IMR-90 (cell line): ENCODE data around the gene PNMA8B. TPM values are rescaled to one million over a fixed set of nuclear protein-coding genes. Genes with fewer than 3 reads are reported as not detected.

Source experiments
- ATAC-seq: fragments of 200-7000 bp; cut with Tn5 transposase; 2 replicates; pipeline ENCODE4 v1.9.1; 2020; ENCODE audit warnings: low read depth, mild to moderate bottlenecking, moderate library complexity
- BruUV-seq: library from RNA; stranded (reverse); fragments of 400-500 nt; replicated peaks from 2 replicates; lab custom pipeline; 2021; lab: Mats Ljungman, UMichigan
- CTCF ChIA-PET: fragments of 300-600 bp; formaldehyde crosslinking; extraction: SDS; loops from one replicate; lab custom pipeline; 2021; ENCODE audit warnings: antibody characterized with exemption; lab: Yijun Ruan, JAX
- POLR2A ChIA-PET: fragments of 300-600 bp; sonication (Branson Sonifier 250); formaldehyde crosslinking; loops from one replicate; lab custom pipeline; 2022; ENCODE audit warnings: antibody characterized with exemption; ENCODE audit not compliant: unreplicated experiment; lab: Charles Lee
- DNase-seq: peaks from one replicate; pipeline ENCODE4 v3.0.0; 2013
- H2AFZ ChIP-seq: replicated peaks from 2 replicates; pipeline ENCODE3; 2013; ENCODE audit warnings: low read length, mild to moderate bottlenecking; ENCODE audit not compliant: poor library complexity
- H2AK5ac ChIP-seq: 2 replicates; pipeline ENCODE4 v1.6.1; 2013; ENCODE audit warnings: low read depth, low read length, inconsistent platforms
- H2AK9ac ChIP-seq: replicated peaks from 2 replicates; pipeline ENCODE3; 2013; ENCODE audit warnings: mild to moderate bottlenecking, low read depth, low read length, moderate library complexity; ENCODE audit not compliant: poor library complexity
- H2BK120ac ChIP-seq: 2 replicates; pipeline ENCODE4 v1.6.1; 2013; ENCODE audit warnings: low read depth, low read length, inconsistent platforms
- H2BK15ac ChIP-seq: 3 replicates; pipeline ENCODE4 v1.6.1; 2013; ENCODE audit warnings: low read depth, low read length, inconsistent platforms
- H2BK20ac ChIP-seq: 2 replicates; pipeline ENCODE4 v1.6.1; 2013; ENCODE audit warnings: low read depth, mild to moderate bottlenecking, inconsistent platforms, low read length, moderate library complexity
- H2BK5ac ChIP-seq: 2 replicates; pipeline ENCODE4 v1.6.1; 2013; ENCODE audit warnings: mild to moderate bottlenecking, low read depth, low read length, inconsistent platforms; ENCODE audit not compliant: poor library complexity, severe bottlenecking
- H3K14ac ChIP-seq: replicated peaks from 2 replicates; pipeline ENCODE4 v1.6.1; 2013; ENCODE audit warnings: low read depth, low read length, inconsistent platforms
- H3K18ac ChIP-seq: 2 replicates; pipeline ENCODE4 v1.6.1; 2013; ENCODE audit warnings: low read depth, low read length, control low read depth
- H3K23ac ChIP-seq: 2 replicates; pipeline ENCODE4 v1.6.1; 2013; ENCODE audit warnings: low read depth, low read length, inconsistent platforms
- H3K27ac ChIP-seq: 2 replicates; pipeline ENCODE4 v1.5.1; 2013; ENCODE audit warnings: mild to moderate bottlenecking, control low read depth, low read length; ENCODE audit not compliant: insufficient read depth
- H3K27me3 ChIP-seq: 2 replicates; pipeline ENCODE4 v1.6.1; 2013; ENCODE audit warnings: low read length; ENCODE audit not compliant: control insufficient read depth, insufficient read depth
- H3K36me3 ChIP-seq: 2 replicates; pipeline ENCODE4 v1.6.1; 2013; ENCODE audit warnings: low read length, mixed read lengths; ENCODE audit not compliant: control insufficient read depth, insufficient read depth
- H3K4ac ChIP-seq: 2 replicates; pipeline ENCODE4 v1.6.1; 2013; ENCODE audit warnings: low read depth, low read length, inconsistent platforms
- H3K4me1 ChIP-seq: 2 replicates; pipeline ENCODE4 v1.6.1; 2013; ENCODE audit warnings: low read length, mixed read lengths; ENCODE audit not compliant: control insufficient read depth, insufficient read depth
- H3K4me2 ChIP-seq: 2 replicates; pipeline ENCODE4 v1.6.1; 2013; ENCODE audit warnings: low read depth, mild to moderate bottlenecking, control low read depth, low read length, moderate library complexity
- H3K4me3 ChIP-seq: 2 replicates; pipeline ENCODE4 v1.5.1; 2013; ENCODE audit warnings: low read depth, mild to moderate bottlenecking, control low read depth, low read length, moderate library complexity; ENCODE audit not compliant: insufficient read depth
- H3K56ac ChIP-seq: 2 replicates; pipeline ENCODE4 v1.6.1; 2013; ENCODE audit warnings: low read length, inconsistent platforms; ENCODE audit not compliant: insufficient read depth; ENCODE audit errors: extremely low read depth
- H3K79me1 ChIP-seq, 2 experiments: 2 replicates each; pipeline ENCODE4 v1.6.1; 2013; ENCODE audit warnings: low read length in 2 of 2, inconsistent platforms in 1 of 2, low read depth in 1 of 2
- H3K9ac ChIP-seq: 2 replicates; pipeline ENCODE4 v1.6.1; 2013; ENCODE audit warnings: low read depth, low read length, control low read depth
- H3K9me1 ChIP-seq: 2 replicates; pipeline ENCODE4 v1.6.1; 2013; ENCODE audit warnings: low read length, inconsistent platforms; ENCODE audit not compliant: insufficient read depth
- H3K9me3 ChIP-seq: 2 replicates; pipeline ENCODE4 v1.6.1; 2013; ENCODE audit warnings: low read length; ENCODE audit not compliant: control insufficient read depth, insufficient read depth
- H4K20me1 ChIP-seq: 2 replicates; pipeline ENCODE4 v1.6.1; 2013; ENCODE audit warnings: low read length, inconsistent platforms; ENCODE audit not compliant: insufficient read depth
- H4K5ac ChIP-seq: 2 replicates; pipeline ENCODE4 v1.6.1; 2013; ENCODE audit warnings: mild to moderate bottlenecking, low read depth, low read length, control low read depth
- H4K8ac ChIP-seq, 2 experiments: 2 replicates each; pipeline ENCODE4 v1.6.1; 2013; ENCODE audit warnings: low read depth in 2 of 2, low read length in 2 of 2, control low read depth in 1 of 2, inconsistent platforms in 1 of 2
- H4K91ac ChIP-seq: 2 replicates; pipeline ENCODE4 v1.6.1; 2013; ENCODE audit warnings: low read depth, low read length, inconsistent platforms; ENCODE audit not compliant: insufficient read depth
- BHLHE40 ChIP-seq: fragments of 150-350 bp; IDR thresholded peaks from 2 replicates; pipeline ENCODE4 v1.6.1; 2016; ENCODE audit warnings: mild to moderate bottlenecking, low read depth, low read length
- CEBPB ChIP-seq: IDR thresholded peaks from 2 replicates; pipeline ENCODE4 v1.6.1; 2012; ENCODE audit warnings: low read depth, low read length, improper control_type of control experiment
- CHD1 ChIP-seq: IDR thresholded peaks from 2 replicates; pipeline ENCODE4 v1.6.1; 2012; ENCODE audit warnings: low read depth, low read length, improper control_type of control experiment
- CTCF ChIP-seq: conservative IDR thresholded peaks from 2 replicates; pipeline ENCODE4 v1.5.1; 2012; ENCODE audit warnings: mild to moderate bottlenecking, low read depth, low read length, improper control_type of control experiment
- FOS ChIP-seq: fragments of 150-350 bp; IDR thresholded peaks from 2 replicates; pipeline ENCODE4 v1.6.1; 2016; ENCODE audit warnings: low read depth, low read length
- MAFK ChIP-seq: IDR thresholded peaks from 2 replicates; pipeline ENCODE4 v1.6.1; 2012; ENCODE audit warnings: low read depth, low read length, improper control_type of control experiment
- MAZ ChIP-seq: IDR thresholded peaks from 2 replicates; pipeline ENCODE4 v1.6.1; 2012; ENCODE audit warnings: low read depth, mild to moderate bottlenecking, low read length, improper control_type of control experiment, moderate library complexity, borderline replicate concordance
- MXI1 ChIP-seq: IDR thresholded peaks from 2 replicates; pipeline ENCODE4 v1.6.1; 2012; ENCODE audit warnings: low read depth, mild to moderate bottlenecking, low read length, moderate library complexity, borderline replicate concordance
- NFE2L2 ChIP-seq: fragments of 150-350 bp; IDR thresholded peaks from 2 replicates; pipeline ENCODE4 v1.6.1; 2016; ENCODE audit warnings: low read depth, mild to moderate bottlenecking, low read length
- POLR2A ChIP-seq: IDR thresholded peaks from 2 replicates; pipeline ENCODE4 v1.6.1; 2012; ENCODE audit warnings: mild to moderate bottlenecking, low read depth, low read length
- RAD21 ChIP-seq: IDR thresholded peaks from 2 replicates; pipeline ENCODE4 v1.6.1; 2012; ENCODE audit warnings: low read length, improper control_type of control experiment
- RCOR1 ChIP-seq: IDR thresholded peaks from 2 replicates; pipeline ENCODE4 v1.6.1; 2012; ENCODE audit warnings: mild to moderate bottlenecking, low read length, improper control_type of control experiment; ENCODE audit not compliant: insufficient replicate concordance
- RFX5 ChIP-seq: IDR thresholded peaks from 2 replicates; pipeline ENCODE4 v1.8.0; 2012; ENCODE audit warnings: low read depth, mild to moderate bottlenecking, low read length, moderate library complexity
- SMC3 ChIP-seq: fragments of 150-350 bp; IDR thresholded peaks from 2 replicates; pipeline ENCODE4 v1.6.1; 2016; ENCODE audit warnings: low read depth, mild to moderate bottlenecking, antibody characterized with exemption, low read length, moderate library complexity
- USF2 ChIP-seq: fragments of 150-350 bp; IDR thresholded peaks from 2 replicates; pipeline ENCODE4 v1.6.1; 2017; ENCODE audit warnings: mild to moderate bottlenecking, antibody characterized with exemption, low read length, low read depth
- WGBS, 2 experiments: methylation state at CpG; one replicate each; pipeline versions ENCODE4 v1.1.5 to v1.1.7; 2013; ENCODE audit warnings: missing lambda C conversion rate in 2 of 2; ENCODE audit not compliant: insufficient read length in 1 of 2; ENCODE audit errors: extremely low coverage in 2 of 2; 5-methylcytosine and 5-hydroxymethylcytosine counted together
- dilution Hi-C: fragments of 300-500 bp; cut with HindIII; formaldehyde crosslinking; loops from one replicate; pipeline ENCODE4 v1.14.3; 2018; ENCODE audit warnings: low sequenced_read_pairs; ENCODE audit not compliant: unreplicated experiment
- in situ Hi-C: fragments of 300-500 bp; cut with MboI; formaldehyde crosslinking; loops from 3 replicates; pipeline ENCODE4 v1.14.3; 2019; ENCODE audit warnings: low sequenced_read_pairs, inconsistent platforms, mixed read lengths
- intact Hi-C: fragments of 100-400 bp; cut with micrococcal nuclease; formaldehyde crosslinking; loops from 2 replicates; pipeline ENCODE4 v1.10.0; 2022
- polyA plus RNA-seq, 3 experiments: library from polyadenylated mRNA; depleted of rRNA; stranded (reverse); fragments of >200 nt; gene quantifications; 2 replicates each; pipeline ENCODE4 v1.2.3, GENCODE V29; 2012; ENCODE audit warnings: low replicate concordance in 1 of 3
- total RNA-seq: library from RNA; depleted of rRNA; stranded (reverse); fragments of >200 nt; gene quantifications from 2 replicates; pipeline ENCODE4 v1.2.3, GENCODE V29; 2012

PNMA8B gene
- total and polyA plus RNA-seq, 2 of the 4 experiments (the other 2 are of a cell fraction): 0.12 to 0.18 TPM

DNA sequence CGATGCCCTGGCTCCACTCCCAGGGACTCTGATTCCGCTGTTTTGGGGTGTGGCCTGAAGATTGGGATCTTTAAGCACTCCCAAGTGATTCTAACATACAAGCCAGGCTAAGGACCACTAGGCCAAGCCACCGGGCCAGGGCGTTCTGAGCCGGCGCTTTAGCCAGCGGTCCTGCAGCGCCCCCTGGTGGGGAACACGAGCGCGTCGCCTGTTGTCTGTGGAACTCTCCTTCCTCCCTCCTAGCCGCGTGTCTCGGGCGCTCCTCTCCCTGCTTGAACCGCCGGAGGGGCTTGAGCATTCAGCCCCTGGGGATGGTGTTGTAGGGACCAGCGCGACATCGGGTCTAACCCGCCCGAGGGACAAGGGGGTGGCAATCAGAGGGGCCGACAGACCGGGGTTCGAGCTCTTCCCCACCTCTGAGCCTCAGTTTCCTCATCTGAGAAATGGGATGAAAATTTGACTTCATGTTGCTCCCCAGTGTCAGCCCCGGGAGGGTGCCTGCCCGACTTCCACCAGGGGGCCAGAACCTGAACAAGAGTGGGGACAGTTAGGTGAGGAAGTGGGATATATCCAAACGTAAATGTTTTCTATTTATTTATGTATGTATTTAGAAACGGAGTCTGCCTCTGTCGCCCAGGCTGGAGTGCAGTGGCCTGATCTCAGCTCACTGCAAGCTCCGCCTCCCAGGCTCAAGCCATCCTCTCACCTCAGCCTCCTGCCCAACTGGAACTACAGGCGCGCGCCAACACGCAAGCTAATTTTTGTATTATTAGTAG, 18.0 kb upstream of the PNMA8B start (continued):
- no peak for TF ChIP-seq FOS

GRCh38 chr19:46511237-46511636, 15.6 kb upstream of the PNMA8B start:
- ChIA-PET POLR2A (no interaction called here), CTCF (no interaction called here)
- 80% methylated on average over 1 of the region's 4 CpGs; no CpG with 5 or more reads in 1 of the 2 experiments for WGBS, 2 experiments
- Histone ChIP-seq H2AFZ (no peak overlapping the region), H2AK9ac (no peak overlapping the region), H3K9me1 (no peaks in the 10 kb centered on the region; the same call in 1 of the 2 replicates), H3K9ac (no peak overlapping the region), H3K4me2 (no peak overlapping the region), H3K27me3 (peaks cover 12% of the 10 kb centered on the region), H2BK5ac (no peak overlapping the region), H3K14ac (no peak overlapping the region), H3K27ac (no peak overlapping the region), H3K56ac (no peak overlapping the region), H2BK120ac (no peak overlapping the region), H3K4me1 (no peaks in the 10 kb centered on the region), H4K5ac (no peak overlapping the region), H3K9me3 (peaks cover 9% of the 10 kb centered on the region), H4K91ac (no peak overlapping the region), H2BK15ac (no peak overlapping the region), H3K79me1 (no peaks in the 10 kb centered on the region), H3K18ac (no peak overlapping the region), H3K36me3 (no peaks in the 10 kb centered on the region), H3K4ac (no peak overlapping the region), H3K4me3 (no peak overlapping the region), H3K23ac (no peak overlapping the region), H4K8ac (no peak overlapping the region), H2BK20ac (no peak overlapping the region), H4K20me1 (no peaks in the 10 kb centered on the region), H2AK5ac (no peak overlapping the region)
- intact Hi-C loops (no loop called here), dilution Hi-C loops (no loop called here), in situ Hi-C loops (no loop called here)
- ATAC-seq (no peak), DNase-seq (no peak)
- BruUV-seq: no TSS peak
- TF ChIP-seq USF2 (no peak), RFX5 (no peak), CHD1 (no peak), SMC3 (no peak), CTCF (no peak), POLR2A (no peak), CEBPB (no peak), MAZ (no peak), MXI1 (no peak), NFE2L2 (no peak), FOS (no peak), BHLHE40 (no peak), RAD21 (no peak), RCOR1 (no peak), MAFK (no peak)
